RWPE1 (cell line): ENCODE data around the gene GRIA1.
A peak's percentile ranks its signal among the peaks of the same experiment; 100 is the strongest.

Experiments
- CTCF ChIA-PET: fragments of 350-600 bp; sonication (Branson Sonifier 250); formaldehyde crosslinking; extraction: SDS; loops from one replicate; lab custom pipeline; 2021; lab: Yijun Ruan, JAX
- POLR2A ChIA-PET: fragments of 400-600 bp; formaldehyde crosslinking; extraction: SDS; loops from one replicate; lab custom pipeline; 2020; ENCODE audit warnings: antibody characterized with exemption; ENCODE audit not compliant: low non-redundant PET; lab: Yijun Ruan, JAX
- DNase-seq: peaks from one replicate; pipeline ENCODE4 v3.0.0; 2012; ENCODE audit warnings: low spot score
- H3K27ac ChIP-seq: fragments of 450-650 bp; 2 replicates; pipeline ENCODE4 v1.5.1; 2017
- TF ChIP-seq, protein P1 (sequence below): fragments of 450-650 bp; conservative IDR thresholded peaks from 2 replicates; pipeline ENCODE4 v1.5.1; 2017; ENCODE audit warnings: low read depth, mild to moderate bottlenecking

The GRIA1 gene

DNA sequence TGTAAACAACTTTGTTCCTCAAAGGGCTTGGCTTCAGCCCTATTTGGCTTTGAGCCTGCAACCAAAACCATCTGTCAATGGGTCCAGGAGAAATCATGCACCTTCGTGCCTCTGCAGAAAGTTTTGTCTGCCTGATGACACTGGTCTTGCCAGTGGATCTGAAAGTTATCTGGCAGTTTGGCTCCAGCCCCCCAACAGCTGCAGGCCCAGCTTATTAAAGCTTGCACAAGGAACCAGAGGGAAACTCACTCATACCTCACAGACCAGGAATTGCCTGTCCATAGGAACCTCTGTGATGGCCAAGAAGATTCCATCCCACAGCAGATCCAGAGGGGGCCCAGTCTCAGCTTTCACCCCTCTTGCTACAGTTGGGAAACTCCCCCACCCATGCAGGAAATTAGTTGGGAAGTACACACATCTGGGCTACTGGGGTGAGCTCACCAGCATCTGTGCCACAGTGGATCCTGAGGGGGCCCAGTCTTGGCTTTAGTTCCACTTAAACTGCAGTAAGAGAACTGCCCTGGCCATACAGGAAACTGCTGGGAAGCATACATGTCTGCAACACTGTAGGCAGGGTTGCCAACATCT lies 265.5 kb downstream of the GRIA1 start:
- CTCF ChIA-PET: interaction anchor here (0.7 to 0.9 kb wide), 2 partner anchors 12 to 255 kb away, joined by 4 to 5 read pairs; no protein-coding TSS in a partner anchor

DNA sequence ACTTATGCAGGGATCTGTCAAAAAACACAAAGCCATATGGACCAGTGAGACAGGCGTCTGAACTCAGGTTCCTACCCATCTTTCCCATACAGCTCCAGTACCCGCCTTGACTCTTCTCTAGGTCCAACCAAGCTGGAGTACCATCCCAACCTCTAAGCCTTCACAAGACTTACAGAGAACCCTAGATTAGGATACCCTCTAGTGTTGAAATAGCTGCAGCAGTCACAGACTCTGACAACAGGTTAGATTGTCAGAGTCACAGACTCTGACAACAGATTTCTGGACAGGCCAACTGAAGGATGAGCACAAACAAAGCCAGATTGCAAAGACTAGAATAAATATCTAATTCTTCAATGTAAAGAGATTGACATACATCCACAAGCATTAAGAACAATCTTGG lies 266.1 kb downstream of the GRIA1 start:
- H3K27ac ChIP-seq: no peak overlapping the region
- DNase-seq: no peak
- ChIA-PET POLR2A (no interaction called here), CTCF (interaction anchor here (0.7 to 0.9 kb wide), 2 partner anchors 12 to 256 kb away, joined by 4 to 5 read pairs; no protein-coding TSS in a partner anchor)
- TF ChIP-seq, protein P1, sequence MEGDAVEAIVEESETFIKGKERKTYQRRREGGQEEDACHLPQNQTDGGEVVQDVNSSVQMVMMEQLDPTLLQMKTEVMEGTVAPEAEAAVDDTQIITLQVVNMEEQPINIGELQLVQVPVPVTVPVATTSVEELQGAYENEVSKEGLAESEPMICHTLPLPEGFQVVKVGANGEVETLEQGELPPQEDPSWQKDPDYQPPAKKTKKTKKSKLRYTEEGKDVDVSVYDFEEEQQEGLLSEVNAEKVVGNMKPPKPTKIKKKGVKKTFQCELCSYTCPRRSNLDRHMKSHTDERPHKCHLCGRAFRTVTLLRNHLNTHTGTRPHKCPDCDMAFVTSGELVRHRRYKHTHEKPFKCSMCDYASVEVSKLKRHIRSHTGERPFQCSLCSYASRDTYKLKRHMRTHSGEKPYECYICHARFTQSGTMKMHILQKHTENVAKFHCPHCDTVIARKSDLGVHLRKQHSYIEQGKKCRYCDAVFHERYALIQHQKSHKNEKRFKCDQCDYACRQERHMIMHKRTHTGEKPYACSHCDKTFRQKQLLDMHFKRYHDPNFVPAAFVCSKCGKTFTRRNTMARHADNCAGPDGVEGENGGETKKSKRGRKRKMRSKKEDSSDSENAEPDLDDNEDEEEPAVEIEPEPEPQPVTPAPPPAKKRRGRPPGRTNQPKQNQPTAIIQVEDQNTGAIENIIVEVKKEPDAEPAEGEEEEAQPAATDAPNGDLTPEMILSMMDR: no peak

More for the DNA sequence above, 265.5 kb downstream of the GRIA1 start:
- POLR2A ChIA-PET: no interaction called here
- H3K27ac ChIP-seq: peak overlapping the region; percentile 40
- TF ChIP-seq, protein P1: no peak
- DNase-seq: no peak

DNA sequence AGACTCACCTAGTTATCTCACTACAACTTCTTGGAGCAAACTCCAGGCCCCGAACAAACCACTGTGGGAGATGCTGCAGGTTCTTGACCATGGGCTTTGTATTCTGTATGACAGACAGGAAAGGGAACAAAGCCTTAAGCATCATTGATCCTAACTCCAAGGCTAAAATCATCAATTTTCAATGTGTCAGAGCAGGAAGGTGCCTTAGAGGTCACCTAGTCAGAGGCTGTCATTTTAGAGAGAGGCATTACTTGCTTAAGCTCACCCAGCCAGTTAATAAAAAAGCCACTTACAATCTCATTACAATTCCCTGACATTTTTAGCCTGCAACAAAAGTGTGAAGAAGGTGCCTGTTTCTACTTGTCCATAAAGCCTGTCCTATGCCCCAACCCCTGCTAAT lies 275.5 kb downstream of the GRIA1 start:
- POLR2A ChIA-PET: no interaction called here
- CTCF ChIA-PET: interaction anchor here (0.5 to 0.8 kb wide), 2 partner anchors 604 to 1251 kb away, joined by 3 to 5 read pairs; no protein-coding TSS in a partner anchor
- TF ChIP-seq, protein P1: no peak

DNA sequence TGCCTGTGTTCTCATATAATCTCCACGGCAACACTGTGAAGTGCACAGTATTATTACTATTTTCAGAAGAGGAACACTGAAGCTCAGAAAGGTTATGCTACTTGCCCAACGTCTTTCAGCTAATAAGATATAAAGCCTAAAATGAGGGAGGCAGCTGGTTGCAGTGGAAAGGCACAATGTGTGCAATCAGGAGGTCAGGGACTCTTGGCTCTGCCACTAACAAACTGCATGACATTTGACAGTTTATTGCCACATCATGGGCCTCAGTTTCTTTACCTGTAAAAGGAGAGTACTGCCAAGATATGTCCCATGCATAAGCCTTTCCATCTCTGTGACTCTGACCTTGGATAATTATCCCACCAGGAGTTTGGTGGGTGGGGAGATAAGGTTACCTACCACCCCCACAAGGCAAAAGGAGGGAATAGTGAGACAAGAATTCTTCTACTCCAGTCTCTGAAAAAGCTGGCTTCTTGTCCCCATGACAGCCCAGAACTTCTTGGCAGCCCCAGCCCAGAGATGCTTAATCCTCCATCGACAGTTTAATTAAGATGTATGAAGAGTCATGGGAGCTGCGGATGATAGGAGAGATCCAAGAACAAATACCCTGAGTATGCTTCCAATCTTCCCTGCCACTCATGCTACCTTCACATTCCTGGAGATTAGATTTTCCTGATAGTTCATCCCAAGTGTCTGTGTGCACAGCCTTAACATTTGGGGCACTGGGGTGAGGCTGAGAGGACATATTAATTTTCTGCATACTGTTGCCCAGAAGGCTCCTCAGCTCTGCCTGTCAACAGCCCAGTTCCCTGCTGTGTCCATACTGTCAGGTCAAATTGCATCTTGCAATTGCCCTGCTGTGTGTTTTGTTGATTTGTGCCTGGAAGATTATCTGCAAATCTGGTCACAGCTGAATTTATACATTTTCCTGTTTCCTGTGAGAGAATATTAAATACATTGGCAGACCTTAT lies 277.0 kb downstream of the GRIA1 start:
- POLR2A ChIA-PET: no interaction called here
- no peak overlapping the region for H3K27ac ChIP-seq
- CTCF ChIA-PET: interaction anchor here (0.7 to 1.0 kb wide), 2 partner anchors 11 to 101 kb away, joined by 3 to 5 read pairs; no protein-coding TSS in a partner anchor
- TF ChIP-seq, protein P1: no peak
- no peak for DNase-seq

More for the DNA sequence above, 275.5 kb downstream of the GRIA1 start:
- no peak for DNase-seq
- H3K27ac ChIP-seq: no peak overlapping the region

DNA sequence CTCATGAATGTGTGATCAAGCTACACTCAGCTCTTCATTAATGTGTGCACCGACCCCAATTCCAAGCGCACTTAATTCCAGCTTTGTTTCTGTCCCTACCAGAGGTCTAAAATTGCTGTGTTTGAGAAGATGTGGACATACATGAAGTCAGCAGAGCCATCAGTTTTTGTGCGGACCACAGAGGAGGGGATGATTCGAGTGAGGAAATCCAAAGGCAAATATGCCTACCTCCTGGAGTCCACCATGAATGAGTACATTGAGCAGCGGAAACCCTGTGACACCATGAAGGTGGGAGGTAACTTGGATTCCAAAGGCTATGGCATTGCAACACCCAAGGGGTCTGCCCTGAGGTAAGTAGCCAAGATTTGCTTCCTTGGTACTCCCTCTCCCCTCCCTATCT lies 279.6 kb downstream of the GRIA1 start:
- no peak for DNase-seq
- no peak overlapping the region for H3K27ac ChIP-seq
- POLR2A ChIA-PET: no interaction called here
- TF ChIP-seq, protein P1: no peak
- CTCF ChIA-PET: no interaction called here

DNA sequence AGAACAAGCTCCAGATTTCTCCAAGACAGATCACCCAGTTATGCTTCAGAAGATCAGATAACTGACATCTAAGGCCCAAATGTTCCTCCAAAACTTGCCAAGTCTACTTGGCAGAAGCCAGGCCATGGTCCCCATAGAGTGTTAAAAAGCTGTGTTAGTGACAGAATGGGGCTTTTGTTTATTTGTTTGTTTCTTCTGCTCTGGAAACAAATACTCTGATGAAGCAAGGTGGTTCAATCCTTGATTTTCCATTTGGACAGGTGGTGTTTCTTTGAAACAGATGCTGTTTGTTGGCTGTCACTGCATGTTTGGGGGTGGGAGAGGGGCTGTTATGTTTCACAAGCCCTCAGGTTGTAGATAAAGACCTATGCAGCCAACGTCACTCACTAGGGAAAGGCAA lies 284.2 kb downstream of the GRIA1 start:
- ChIA-PET POLR2A (no interaction called here), CTCF (no interaction called here)
- TF ChIP-seq, protein P1: no peak
- DNase-seq: no peak
- no peak overlapping the region for H3K27ac ChIP-seq
